Superior temporal gyrus (tissue), 1 donor: ENCODE measurements around the gene SEPHS1.
"Not testable (repeated sequence)": the region's sequence is repeated elsewhere in the genome, so short reads cannot be mapped to it uniquely, and the experiment has no call there.

Experiments
- DNase-seq: peaks from one replicate; pipeline ENCODE4 v3.0.0-alpha.2; 2016; ENCODE audit errors: extremely low spot score

Gene SEPHS1

GRCh38 chr10:13360587-13360986 is 12.5 kb upstream of the SEPHS1 start:
- DNase-seq, result no peak

- no peak for DNase-seq
These were observed 8.3 kb upstream of the SEPHS1 start for GRCh38 chr10:13356392-13356791.

GRCh38 chr10:13354783-13355182 is 6.7 kb upstream of the SEPHS1 start:
- DNase-seq, result no peak

- DNase-seq, result no peak
These were observed 4.4 kb upstream of the SEPHS1 start for GRCh38 chr10:13352519-13352918.

GRCh38 chr10:13351340-13351915 is 3.3 kb upstream of the SEPHS1 start:
- DNase-seq, result no peak

GRCh38 chr10:13349463-13350274 is 1.6 kb upstream of the SEPHS1 start:
- DNase-seq, result no peak

GRCh38 chr10:13347500-13348156 is 465 bp downstream of the SEPHS1 start:
- peak; percentile 83 for DNase-seq

- DNase-seq, result no peak
These were observed 1.0 kb downstream of the SEPHS1 start for GRCh38 chr10:13347043-13347499.

GRCh38 chr10:13346283-13347042 is 1.6 kb downstream of the SEPHS1 start:
- DNase-seq, result peak; percentile 42

GRCh38 chr10:13340626-13341376 is 7.3 kb downstream of the SEPHS1 start:
- no peak for DNase-seq

GRCh38 chr10:13340068-13340467 is 8.0 kb downstream of the SEPHS1 start:
- no peak for DNase-seq

GRCh38 chr10:13338390-13339110 is 9.5 kb downstream of the SEPHS1 start:
- peak; percentile 37 for DNase-seq

GRCh38 chr10:13337827-13338196 is 10.3 kb downstream of the SEPHS1 start:
- DNase-seq, result no peak

GRCh38 chr10:13337128-13337826 is 10.8 kb downstream of the SEPHS1 start:
- no peak for DNase-seq

GRCh38 chr10:13335881-13336280 is 12.2 kb downstream of the SEPHS1 start:
- DNase-seq, result no peak

- no peak for DNase-seq
These were observed 13.5 kb downstream of the SEPHS1 start for GRCh38 chr10:13334556-13334955.

- DNase-seq, result no peak
These were observed 16.4 kb downstream of the SEPHS1 start for GRCh38 chr10:13331646-13332045.

GRCh38 chr10:13330980-13331379 is 17.1 kb downstream of the SEPHS1 start:
- not testable (repeated sequence) for DNase-seq

GRCh38 chr10:13329565-13329964 is 18.5 kb downstream of the SEPHS1 start:
- DNase-seq, result no peak

- DNase-seq, result no peak
These were observed 19.5 kb downstream of the SEPHS1 start for GRCh38 chr10:13328613-13329012.
